HCT116 (cell line): ENCODE data around the gene DENND10.

Source experiments
- ATF3 ChIP-seq: IDR thresholded peaks from 2 replicates; pipeline ENCODE4 v1.6.1; 2012
- CEBPB ChIP-seq: IDR thresholded peaks from 2 replicates; pipeline ENCODE4 v1.6.1; 2012; ENCODE audit warnings: low read depth
- CTCF ChIP-seq, 3 experiments: fragments of 200-600 bp in 1 of 3; sonication (generic) in 1 of 3; IDR thresholded peaks in 2 of 3; conservative IDR thresholded peaks in 1 of 3; 2 replicates each; pipeline ENCODE4 v1.5.1; 2012 to 2017; ENCODE audit warnings: low read depth in 2 of 3, low read length in 2 of 3, antibody characterized with exemption in 1 of 3, borderline replicate concordance in 1 of 3, control low read depth in 1 of 3, mild to moderate bottlenecking in 1 of 3, mixed read lengths in 1 of 3, mixed run types in 1 of 3, moderate library complexity in 1 of 3; ENCODE audit not compliant: insufficient read depth in 1 of 3
- JUND ChIP-seq: IDR thresholded peaks from 2 replicates; pipeline ENCODE4 v1.6.1; 2012
- POLR2A ChIP-seq: IDR thresholded peaks from 2 replicates; pipeline ENCODE4 v1.7.0; 2011; ENCODE audit warnings: borderline replicate concordance; ENCODE audit not compliant: insufficient read depth, insufficient read length; ENCODE audit errors: extremely low read depth
- POLR2AphosphoS5 ChIP-seq: IDR thresholded peaks from 2 replicates; pipeline ENCODE4 v1.6.1; 2011; ENCODE audit warnings: mild to moderate bottlenecking, low read depth, low read length, moderate library complexity
- SIN3A ChIP-seq: IDR thresholded peaks from 2 replicates; pipeline ENCODE4 v1.6.1; 2012; ENCODE audit warnings: low read depth
- ZBTB33 ChIP-seq: IDR thresholded peaks from 2 replicates; pipeline ENCODE4 v1.6.1; 2011; ENCODE audit warnings: mild to moderate bottlenecking, low read length, moderate library complexity; ENCODE audit not compliant: insufficient replicate concordance; ENCODE audit errors: extremely low read depth
- ZFX ChIP-seq: fragments of 450-650 bp; IDR thresholded peaks from 2 replicates; pipeline ENCODE4 v1.6.1; 2017

- no peak for TF ChIP-seq POLR2A
- no peak for TF ChIP-seq JUND
- TF ChIP-seq CTCF (IDR thresholded peaks at IDR 0.05 in 2 of 3, conservative IDR thresholded peaks at IDR 0.05 in 1 of 3; ENCODE audit: borderline replicate concordance in 1 of 3, insufficient read depth in 1 of 3, low read depth in 2 of 3, low read length in 2 of 3), result no peak
- TF ChIP-seq POLR2AphosphoS5, result no peak
- TF ChIP-seq ATF3, result no peak
- TF ChIP-seq SIN3A, result no peak
- TF ChIP-seq ZFX, result no peak
- no peak for TF ChIP-seq ZBTB33
- TF ChIP-seq CEBPB, result no peak
Measured at GRCh38 chr10:119090026-119090795, 13.7 kb upstream of the DENND10 start.
